Measurements from ENCODE around the gene CSNK1G1.
"Not testable (repeated sequence)": the region's sequence is repeated elsewhere in the genome, so short reads cannot be mapped to it uniquely, and the experiment has no call there.

Gene CSNK1G1

DNA sequence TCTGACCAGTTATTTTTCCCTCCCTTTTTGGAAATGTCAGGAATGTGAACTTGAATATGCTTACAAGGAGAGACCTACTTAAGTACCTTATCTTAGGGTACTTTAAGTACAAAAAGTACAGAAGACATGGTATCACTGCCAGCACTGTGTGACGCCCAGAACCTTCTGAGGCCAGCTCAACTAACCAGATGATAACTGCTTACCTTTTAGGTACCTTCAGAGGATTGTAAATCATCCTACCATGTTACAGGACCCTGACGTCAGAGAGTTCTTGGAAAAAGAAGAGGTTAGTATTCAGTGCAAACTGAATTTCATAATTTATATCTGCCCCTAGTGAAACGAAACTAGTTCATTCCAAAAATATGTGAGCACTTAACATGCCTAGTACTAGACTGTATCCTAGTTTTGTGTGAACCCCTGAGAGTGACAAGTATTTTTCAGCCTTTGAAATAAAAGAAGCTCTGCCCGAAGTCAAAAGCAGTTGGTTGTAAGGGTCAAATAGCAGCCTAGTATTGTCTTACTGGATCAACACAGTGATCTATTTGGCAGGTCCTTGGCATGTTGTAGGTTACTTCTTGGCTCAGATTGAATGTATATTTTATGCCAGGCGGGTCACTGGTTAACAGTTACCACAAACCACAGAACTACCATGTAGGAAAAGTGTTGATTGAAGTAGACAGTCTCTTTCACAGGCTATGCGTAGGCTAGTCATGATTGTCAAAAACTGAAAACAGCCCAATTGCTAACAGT, 228.3 kb downstream of the CSNK1G1 start:
- DNase-seq: no peak

DNA sequence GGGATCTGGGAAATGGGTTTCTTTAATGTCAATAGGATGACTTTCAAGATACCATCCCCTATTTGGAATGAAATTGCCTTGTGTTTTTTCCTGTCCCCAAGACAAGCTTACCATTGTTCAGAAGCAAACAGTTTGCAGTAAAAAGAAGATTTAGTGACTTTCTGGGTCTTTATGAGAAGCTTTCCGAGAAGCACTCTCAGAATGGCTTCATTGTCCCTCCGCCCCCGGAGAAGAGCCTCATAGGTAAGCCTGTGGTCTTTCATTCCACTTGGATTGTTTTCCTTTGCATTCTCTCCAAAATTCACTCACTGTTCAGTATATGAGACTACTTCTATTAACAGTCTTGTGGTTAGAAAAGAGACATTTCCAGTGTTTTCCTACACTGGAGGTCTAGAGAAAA, 230.0 kb downstream of the CSNK1G1 start:
- DNase-seq: no peak

DNA sequence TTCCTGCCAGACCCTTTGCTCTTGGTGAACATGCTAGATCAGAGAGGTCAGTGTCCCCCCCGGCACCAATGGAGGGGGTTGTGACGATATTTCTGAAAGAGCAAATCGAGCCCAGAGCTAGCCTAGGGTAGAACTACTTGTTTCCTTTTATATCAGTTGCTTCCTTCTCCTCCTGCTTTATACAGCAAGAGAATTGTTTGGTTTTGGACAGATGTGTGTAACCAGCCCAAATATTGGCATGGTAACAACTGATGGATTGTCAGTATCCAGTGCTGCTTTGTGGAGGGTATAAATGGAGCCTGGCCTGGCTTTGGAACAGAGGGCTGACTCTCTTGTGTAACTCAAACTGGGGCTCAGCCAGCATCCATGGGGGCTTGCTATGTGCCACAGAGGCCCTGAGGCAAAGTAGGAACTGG, 233.0 kb downstream of the CSNK1G1 start:
- no peak for DNase-seq

DNA sequence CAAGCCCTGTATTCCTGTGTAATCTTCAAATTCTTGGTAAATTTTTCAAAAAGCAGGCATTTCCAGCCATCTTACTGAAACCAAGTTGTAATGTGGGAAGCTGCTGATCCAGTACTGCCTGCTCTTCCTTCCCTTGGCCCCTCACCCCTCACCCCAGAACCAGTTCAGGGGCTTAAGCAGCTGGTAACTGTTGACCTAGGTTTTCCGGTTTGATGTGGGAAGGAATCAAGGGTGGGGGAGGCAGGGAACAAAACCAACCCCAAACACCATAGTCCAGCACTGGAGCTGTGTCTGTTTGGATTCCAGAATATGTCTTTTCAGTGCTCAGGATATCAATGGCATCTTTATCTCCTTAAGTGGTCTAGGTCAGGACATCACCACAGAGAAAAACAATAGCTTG, 233.5 kb downstream of the CSNK1G1 start:
- no peak for DNase-seq

DNA sequence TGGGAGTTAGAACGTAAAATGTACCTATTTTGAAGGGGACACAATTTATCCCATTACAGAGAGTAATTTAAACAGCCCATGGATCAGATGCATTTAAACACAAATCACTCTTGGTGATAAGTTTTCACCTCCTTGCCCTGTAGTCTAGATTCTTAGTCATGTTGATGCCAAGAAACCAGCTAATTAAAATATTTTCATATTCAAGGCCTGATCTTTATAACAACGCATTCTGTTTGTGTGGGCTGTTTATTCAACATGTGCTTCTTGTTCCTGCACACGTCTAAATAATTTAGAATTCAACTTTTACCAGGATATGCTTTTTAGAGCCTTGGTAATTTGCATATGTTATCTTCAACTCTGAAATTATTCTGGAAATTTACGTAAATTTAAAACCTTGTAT, 234.4 kb downstream of the CSNK1G1 start:
- no peak for DNase-seq

DNA sequence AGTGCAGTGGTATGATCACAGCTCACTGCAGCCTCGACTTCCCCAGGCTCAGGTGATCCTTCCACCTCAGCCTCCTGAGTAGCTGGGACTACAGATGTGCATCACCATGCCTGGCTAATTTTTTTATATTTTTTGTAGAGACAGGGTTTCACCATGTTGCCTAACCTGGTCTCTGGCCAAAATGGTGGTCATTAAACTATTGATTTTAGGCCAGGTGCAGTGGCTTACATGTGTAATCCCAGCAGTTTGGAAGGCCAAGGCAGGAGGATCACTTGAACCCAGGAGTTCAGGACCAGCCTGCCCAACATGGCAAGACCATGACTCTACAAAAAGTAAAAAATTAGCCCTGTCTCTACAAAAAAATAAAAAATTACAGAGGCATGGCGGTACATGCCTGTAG, 235.7 kb downstream of the CSNK1G1 start:
- not testable (repeated sequence) for DNase-seq

DNA sequence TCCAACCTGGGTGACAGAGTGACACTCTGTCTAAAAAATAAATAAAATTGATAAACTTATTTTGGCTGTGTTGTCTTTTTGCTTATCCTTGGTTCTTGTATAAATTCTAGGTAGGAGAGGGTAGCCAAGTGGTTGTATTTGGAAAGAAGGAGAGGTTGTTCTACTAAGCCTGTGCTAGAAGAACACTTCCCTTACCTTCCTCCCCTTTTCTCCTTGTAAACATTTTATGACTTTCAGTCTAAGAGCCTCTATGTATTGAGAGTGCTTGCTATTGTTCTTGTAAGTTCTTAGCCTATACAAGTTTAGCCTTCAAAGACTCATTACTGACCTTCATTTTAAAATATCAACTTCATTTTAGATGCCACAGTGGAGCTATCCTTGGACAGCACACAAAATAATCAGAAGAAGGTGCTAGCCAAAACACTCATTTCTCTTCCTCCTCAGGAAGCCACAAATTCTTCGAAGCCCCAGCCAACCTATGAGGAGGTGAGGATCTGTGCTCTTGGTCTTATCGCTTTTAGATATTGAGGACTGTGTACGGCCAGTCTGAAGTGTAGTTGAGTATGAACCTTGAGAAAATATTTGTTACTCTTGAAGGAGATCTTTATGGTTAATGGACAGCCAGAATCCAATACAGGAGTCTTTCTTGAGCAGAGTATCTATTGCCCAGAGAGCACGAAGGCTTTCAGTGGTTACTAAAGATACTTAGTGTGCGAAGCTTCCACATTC, 238.1 kb downstream of the CSNK1G1 start:
- DNase-seq: no peak
